Rectal smooth muscle tissue (tissue), 1 donor: ENCODE data around the gene PLEKHA6.

Source experiments
- H3K27ac ChIP-seq: one replicate; pipeline ENCODE4 v1.7.0; 2013; ENCODE audit warnings: low read depth, low read length, inconsistent platforms
- H3K27me3 ChIP-seq: one replicate; pipeline ENCODE4 v1.7.0; 2013; ENCODE audit warnings: low read length; ENCODE audit not compliant: control insufficient read depth, insufficient read depth
- H3K36me3 ChIP-seq: one replicate; pipeline ENCODE4 v1.7.0; 2013; ENCODE audit warnings: low read length; ENCODE audit not compliant: control insufficient read depth, insufficient read depth
- H3K4me1 ChIP-seq: one replicate; pipeline ENCODE4 v1.7.0; 2013; ENCODE audit warnings: low read length; ENCODE audit not compliant: control insufficient read depth, insufficient read depth
- H3K4me3 ChIP-seq: one replicate; pipeline ENCODE4 v1.7.0; 2013; ENCODE audit warnings: low read length
- H3K9ac ChIP-seq: one replicate; pipeline ENCODE4 v1.7.0; 2013; ENCODE audit warnings: low read length

Gene PLEKHA6

DNA sequence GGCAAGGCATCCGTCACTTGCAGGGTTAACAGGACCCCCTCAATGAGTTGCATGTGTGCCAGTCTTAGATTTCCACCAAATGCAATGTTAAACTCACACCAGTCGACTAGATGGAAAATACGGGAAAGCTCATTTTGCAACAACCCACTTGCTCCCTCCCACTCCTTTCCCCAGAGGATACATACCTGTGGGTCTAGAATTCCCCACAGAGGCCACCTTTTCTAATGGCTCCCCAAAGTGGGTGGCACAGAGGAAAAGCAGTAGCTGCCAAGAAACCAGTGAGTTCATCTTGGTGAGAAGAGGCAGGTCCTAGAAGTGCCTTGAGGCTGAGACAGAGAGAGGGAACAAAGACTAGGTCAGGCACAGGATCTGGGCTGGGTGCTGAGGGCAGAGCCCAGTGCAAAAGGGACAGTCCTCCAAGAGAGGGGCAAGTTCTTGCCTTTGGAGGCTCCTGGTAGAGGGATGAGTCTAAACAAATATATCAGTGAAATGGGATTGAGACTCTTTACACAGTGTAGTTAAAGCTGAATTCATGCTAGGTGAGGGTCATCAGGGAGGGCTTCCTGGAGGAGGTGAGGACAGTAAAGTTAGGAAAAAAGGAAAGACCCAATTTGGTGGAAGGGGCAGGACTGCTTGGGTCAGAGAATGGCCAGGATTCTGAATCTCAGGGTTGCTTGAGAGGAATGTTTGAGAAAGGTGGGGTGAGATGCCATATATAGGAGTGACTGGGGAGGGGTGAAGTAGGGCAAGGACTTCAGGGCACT is 167.0 kb downstream of the PLEKHA6 start:
- no peak overlapping the region for H3K9ac ChIP-seq
- H3K27me3 ChIP-seq, result peaks cover 2% of the 10 kb centered on the region
- no peaks in the 10 kb centered on the region for H3K4me1 ChIP-seq
- H3K36me3 ChIP-seq, result no peaks in the 10 kb centered on the region
- H3K27ac ChIP-seq, result no peak overlapping the region
- H3K4me3 ChIP-seq, result no peak overlapping the region

DNA sequence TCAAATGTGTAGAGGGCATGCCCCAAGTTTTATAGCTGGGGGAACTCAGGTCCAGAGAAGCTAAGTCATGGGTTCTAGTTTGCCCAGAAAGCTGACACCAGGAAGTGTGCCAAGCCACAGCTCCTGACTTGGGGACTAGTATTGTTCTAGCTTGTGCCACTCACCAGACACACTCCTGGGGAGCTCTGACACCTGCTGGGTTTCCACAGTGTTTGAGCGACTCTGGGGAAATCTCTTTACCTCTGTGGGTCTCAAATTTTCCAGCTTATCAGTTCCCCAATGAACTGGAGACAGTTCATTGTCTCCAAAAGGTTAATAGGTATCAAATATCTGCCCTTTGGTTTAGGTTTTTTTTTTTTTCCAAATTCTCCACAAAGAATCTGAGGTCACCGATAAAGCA is 167.7 kb downstream of the PLEKHA6 start:
- Histone ChIP-seq H3K4me3 (no peak overlapping the region), H3K27ac (no peak overlapping the region), H3K36me3 (no peaks in the 10 kb centered on the region), H3K4me1 (no peaks in the 10 kb centered on the region), H3K9ac (no peak overlapping the region), H3K27me3 (peaks cover 2% of the 10 kb centered on the region)

GRCh38 chr1:204191456-204191855 is 168.3 kb downstream of the PLEKHA6 start:
- Histone ChIP-seq H3K27me3 (peaks cover under 1% of the 10 kb centered on the region), H3K36me3 (no peaks in the 10 kb centered on the region), H3K4me3 (no peak overlapping the region), H3K9ac (no peak overlapping the region), H3K4me1 (no peaks in the 10 kb centered on the region), H3K27ac (no peak overlapping the region)

DNA sequence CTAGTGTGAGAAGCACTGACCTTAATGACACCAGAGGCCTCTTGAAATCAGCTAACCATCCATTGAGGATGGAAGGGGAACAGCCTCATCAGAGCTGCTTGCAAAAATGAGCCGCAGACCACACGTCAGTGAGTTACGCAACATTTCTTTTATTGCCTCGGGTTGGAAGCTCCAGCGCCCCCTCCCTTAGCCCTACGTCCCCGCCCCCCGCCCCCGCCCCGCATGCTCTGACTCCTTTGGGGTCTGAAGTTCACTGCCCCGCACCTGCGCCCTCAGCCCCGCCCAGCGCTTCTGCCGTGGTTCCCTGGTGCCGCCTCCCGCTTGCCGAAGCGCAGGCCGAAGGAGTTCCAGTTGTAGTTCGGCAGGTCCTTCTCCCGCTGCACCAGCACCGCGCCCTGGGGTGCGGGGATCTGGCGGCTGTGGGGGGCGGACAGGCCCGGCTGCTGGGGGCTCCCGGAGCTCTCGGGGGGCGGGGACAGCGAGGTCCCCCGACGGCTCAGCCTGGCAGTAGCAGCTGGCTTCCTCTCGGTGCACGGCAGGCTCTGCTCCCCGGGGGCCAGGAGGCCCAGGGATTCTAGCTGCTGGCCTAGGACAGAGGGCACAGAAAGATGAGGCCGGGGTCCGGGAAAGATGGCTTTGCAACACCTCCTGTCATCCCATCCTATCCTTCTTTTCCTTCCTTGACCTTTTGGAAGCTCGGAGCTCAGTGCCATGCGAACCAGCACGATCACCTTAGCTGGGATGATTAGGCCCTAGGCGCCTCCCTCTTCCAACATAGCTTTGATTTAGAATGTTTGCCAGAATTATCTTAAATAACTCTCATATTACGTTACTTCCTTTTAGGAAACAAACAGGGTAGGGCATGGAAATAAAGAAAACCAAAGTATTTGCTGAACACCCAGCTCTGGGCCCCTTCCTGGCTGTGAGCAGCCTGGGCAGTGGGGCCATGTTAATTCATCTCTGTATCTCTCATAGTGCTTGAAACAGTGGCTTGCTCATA is 169.2 kb downstream of the PLEKHA6 start:
- no peak overlapping the region for H3K9ac ChIP-seq
- no peaks in the 10 kb centered on the region for H3K36me3 ChIP-seq
- no peak overlapping the region for H3K27ac ChIP-seq
- H3K4me3 ChIP-seq, result no peak overlapping the region
- no peaks in the 10 kb centered on the region for H3K4me1 ChIP-seq
- H3K27me3 ChIP-seq, result no peaks in the 10 kb centered on the region

DNA sequence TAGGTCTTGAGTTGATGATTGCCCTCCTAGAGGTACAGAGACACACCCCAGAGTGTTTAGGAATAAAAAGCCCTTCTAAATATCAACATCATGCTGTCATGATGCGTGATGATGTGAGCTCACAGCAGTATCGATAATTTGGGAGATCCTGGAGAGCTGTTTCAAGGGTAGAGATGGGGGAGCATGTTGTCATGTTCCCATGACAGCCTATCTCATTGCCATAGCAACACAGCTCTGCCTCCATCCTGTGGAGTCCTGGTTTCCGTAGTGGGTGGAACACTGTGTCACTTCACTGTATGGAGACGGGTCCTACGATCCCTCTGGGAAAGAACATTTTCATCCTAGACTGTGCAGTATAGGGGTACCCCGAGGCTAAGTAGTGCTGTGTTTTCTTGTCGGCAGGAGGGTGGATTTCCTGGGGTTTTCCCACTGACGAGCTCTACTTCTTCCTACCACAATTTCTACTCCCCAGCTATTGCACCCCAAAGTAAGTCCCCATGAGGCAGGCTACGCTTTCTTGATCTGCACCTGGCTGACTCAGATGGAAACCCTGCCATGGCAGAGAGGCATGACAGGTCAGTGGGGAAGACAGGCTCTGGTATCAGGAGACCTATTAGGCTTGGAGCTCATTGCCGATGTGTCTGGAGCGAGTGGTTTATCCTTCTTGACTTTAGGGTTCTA is 170.6 kb downstream of the PLEKHA6 start:
- Histone ChIP-seq H3K4me3 (no peak overlapping the region), H3K27me3 (no peaks in the 10 kb centered on the region), H3K36me3 (no peaks in the 10 kb centered on the region), H3K9ac (no peak overlapping the region), H3K4me1 (no peaks in the 10 kb centered on the region), H3K27ac (no peak overlapping the region)

DNA sequence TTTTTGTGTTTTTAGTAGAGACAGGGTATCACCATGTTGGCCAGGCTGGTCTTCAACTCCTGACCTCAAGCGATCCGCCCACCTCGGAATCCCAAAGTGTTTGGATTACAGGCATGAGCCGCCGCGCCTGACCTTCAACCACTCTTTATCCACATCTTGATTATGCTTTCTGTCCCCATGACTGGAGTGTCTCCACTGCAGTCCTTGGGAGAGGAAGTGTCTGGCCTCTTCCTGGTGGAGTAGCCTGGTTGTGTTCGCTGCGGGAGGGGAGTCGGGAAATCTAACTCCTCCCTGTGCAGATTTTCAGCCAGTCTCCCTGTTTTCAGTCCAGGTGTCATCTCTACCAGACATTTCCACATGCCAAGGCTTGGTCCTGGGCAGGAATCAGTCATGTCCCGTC is 173.1 kb downstream of the PLEKHA6 start:
- Histone ChIP-seq H3K27ac (no peak overlapping the region), H3K27me3 (no peaks in the 10 kb centered on the region), H3K4me1 (no peaks in the 10 kb centered on the region), H3K9ac (no peak overlapping the region), H3K4me3 (no peak overlapping the region), H3K36me3 (no peaks in the 10 kb centered on the region)

DNA sequence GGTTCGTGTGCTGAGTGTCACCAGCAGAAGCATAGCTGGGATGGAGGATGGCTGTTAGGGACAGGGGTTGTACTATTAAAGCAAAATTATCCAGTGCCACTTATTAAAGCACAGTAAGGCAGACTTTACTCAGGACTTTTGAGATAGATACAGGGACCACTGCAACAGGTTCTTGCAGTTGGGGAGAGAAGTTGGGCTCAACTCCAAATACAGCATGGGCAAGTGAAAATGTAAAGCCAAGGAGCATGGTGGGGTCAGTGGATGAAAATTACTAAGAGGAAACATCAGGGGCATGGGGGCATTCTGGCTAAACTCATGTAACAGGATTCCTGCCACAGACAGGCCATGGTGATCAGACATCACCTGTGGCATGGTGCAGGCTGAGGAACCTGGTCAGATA is 178.6 kb downstream of the PLEKHA6 start:
- Histone ChIP-seq H3K4me3 (no peak overlapping the region), H3K27ac (no peak overlapping the region), H3K27me3 (no peaks in the 10 kb centered on the region), H3K36me3 (no peaks in the 10 kb centered on the region), H3K4me1 (no peaks in the 10 kb centered on the region), H3K9ac (no peak overlapping the region)

- Histone ChIP-seq H3K4me3 (no peak overlapping the region), H3K27ac (no peak overlapping the region), H3K27me3 (no peaks in the 10 kb centered on the region), H3K9ac (no peak overlapping the region), H3K36me3 (no peaks in the 10 kb centered on the region), H3K4me1 (no peaks in the 10 kb centered on the region)
Observed at GRCh38 chr1:204180133-204180532, 179.6 kb downstream of the PLEKHA6 start.

GRCh38 chr1:204178487-204179281 is 181.0 kb downstream of the PLEKHA6 start:
- Histone ChIP-seq H3K9ac (no peak overlapping the region), H3K4me3 (no peak overlapping the region), H3K36me3 (no peaks in the 10 kb centered on the region), H3K27ac (no peak overlapping the region), H3K4me1 (no peaks in the 10 kb centered on the region), H3K27me3 (no peaks in the 10 kb centered on the region)

DNA sequence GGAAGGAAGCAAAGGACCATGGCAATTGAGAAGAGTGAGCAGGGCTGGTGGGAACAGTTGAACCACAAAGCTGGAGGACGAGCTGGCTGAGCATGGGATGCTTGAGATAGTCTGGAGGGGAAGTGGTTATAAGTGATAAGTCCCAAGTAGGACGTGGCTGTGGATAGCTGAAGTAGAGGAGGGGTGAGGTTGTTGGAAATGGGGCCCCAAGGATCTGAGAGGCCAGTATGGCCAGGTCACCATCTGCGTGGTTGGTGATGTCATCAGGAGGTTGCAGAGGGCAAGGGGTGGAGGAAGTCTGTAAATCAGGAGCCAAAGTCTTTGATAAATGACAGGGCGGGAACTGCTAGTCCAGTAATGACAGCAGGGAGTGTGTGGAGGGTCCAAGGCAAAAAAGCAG is 182.6 kb downstream of the PLEKHA6 start:
- H3K4me1 ChIP-seq, result no peaks in the 10 kb centered on the region
- no peaks in the 10 kb centered on the region for H3K36me3 ChIP-seq
- no peaks in the 10 kb centered on the region for H3K27me3 ChIP-seq
- H3K27ac ChIP-seq, result no peak overlapping the region
- H3K4me3 ChIP-seq, result no peak overlapping the region
- no peak overlapping the region for H3K9ac ChIP-seq

GRCh38 chr1:204176049-204176448 is 183.7 kb downstream of the PLEKHA6 start:
- no peaks in the 10 kb centered on the region for H3K27me3 ChIP-seq
- no peak overlapping the region for H3K9ac ChIP-seq
- no peaks in the 10 kb centered on the region for H3K4me1 ChIP-seq

DNA sequence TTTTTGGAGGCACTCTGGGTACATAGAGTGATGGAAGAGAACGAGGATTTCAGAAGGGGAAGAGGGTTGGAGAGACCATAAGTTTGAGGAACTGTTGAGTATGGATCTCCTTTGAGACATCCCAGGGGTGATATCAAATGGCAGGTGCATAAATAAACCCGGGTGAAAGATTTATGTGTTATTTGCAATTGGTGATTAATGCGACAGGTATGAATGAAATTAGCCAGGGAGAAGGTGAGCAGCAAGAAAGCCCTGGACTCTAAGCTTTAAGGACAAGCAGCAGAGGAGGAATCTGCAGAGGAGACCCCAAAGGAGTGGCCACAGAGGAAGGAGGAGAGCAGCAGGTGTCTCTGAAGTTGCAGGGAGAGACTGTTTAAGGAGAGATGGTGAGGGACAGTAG is 184.8 kb downstream of the PLEKHA6 start:
- H3K27ac ChIP-seq, result no peak overlapping the region
- no peak overlapping the region for H3K4me3 ChIP-seq
- no peaks in the 10 kb centered on the region for H3K27me3 ChIP-seq
- H3K9ac ChIP-seq, result no peak overlapping the region
- H3K4me1 ChIP-seq, result no peaks in the 10 kb centered on the region
- H3K36me3 ChIP-seq, result no peaks in the 10 kb centered on the region

More at GRCh38 chr1:204176049-204176448, 183.7 kb downstream of the PLEKHA6 start:
- Histone ChIP-seq H3K4me3 (no peak overlapping the region), H3K36me3 (no peaks in the 10 kb centered on the region), H3K27ac (no peak overlapping the region)
